Measurements from ENCODE around the gene NCBP1. TPM values are rescaled to one million over a fixed set of nuclear protein-coding genes. Genes with fewer than 3 reads are reported as not detected.
A peak's percentile ranks its signal among the peaks of the same experiment; 100 is the strongest.
"Not testable (repeated sequence)": the region's sequence is repeated elsewhere in the genome, so short reads cannot be mapped to it uniquely, and the experiment has no call there.

Gene NCBP1, protein sequence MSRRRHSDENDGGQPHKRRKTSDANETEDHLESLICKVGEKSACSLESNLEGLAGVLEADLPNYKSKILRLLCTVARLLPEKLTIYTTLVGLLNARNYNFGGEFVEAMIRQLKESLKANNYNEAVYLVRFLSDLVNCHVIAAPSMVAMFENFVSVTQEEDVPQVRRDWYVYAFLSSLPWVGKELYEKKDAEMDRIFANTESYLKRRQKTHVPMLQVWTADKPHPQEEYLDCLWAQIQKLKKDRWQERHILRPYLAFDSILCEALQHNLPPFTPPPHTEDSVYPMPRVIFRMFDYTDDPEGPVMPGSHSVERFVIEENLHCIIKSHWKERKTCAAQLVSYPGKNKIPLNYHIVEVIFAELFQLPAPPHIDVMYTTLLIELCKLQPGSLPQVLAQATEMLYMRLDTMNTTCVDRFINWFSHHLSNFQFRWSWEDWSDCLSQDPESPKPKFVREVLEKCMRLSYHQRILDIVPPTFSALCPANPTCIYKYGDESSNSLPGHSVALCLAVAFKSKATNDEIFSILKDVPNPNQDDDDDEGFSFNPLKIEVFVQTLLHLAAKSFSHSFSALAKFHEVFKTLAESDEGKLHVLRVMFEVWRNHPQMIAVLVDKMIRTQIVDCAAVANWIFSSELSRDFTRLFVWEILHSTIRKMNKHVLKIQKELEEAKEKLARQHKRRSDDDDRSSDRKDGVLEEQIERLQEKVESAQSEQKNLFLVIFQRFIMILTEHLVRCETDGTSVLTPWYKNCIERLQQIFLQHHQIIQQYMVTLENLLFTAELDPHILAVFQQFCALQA
- 10 to 100 TPM; 48.1 to 50.9 (median 48.1) TPM for total RNA-seq

- H3K36me3 Mint-ChIP-seq (ENCODE audit: insufficient read depth): peaks cover 8% of the 10 kb centered on the region
- DNase-seq (peak; percentile 91), ATAC-seq (peak; percentile 88 to 91)
- no peaks in the 10 kb centered on the region for H3K9me3 Mint-ChIP-seq
- H3K4me1 Mint-ChIP-seq (ENCODE audit: low read depth): peaks cover 52% of the 10 kb centered on the region
- H3K27me3 Mint-ChIP-seq (ENCODE audit: low read depth): no peaks in the 10 kb centered on the region
- peak within 1 kb of the TSS; percentile 94 for H3K4me3 Mint-ChIP-seq
Measured at GRCh38 chr9:97632985-97633858, at the start of gene NCBP1, which contains the start of gene TSTD2. NCBP1 (plus strand) TSS chr9:97633821; CDS start chr9:97633882, 61 bp downstream. TSTD2 (minus strand) TSS chr9:97633368; CDS start chr9:97627562, 5,806 bp downstream.

- not testable (repeated sequence) for ATAC-seq; H3K9me3 Mint-ChIP-seq; H3K4me1 Mint-ChIP-seq (ENCODE audit: low read depth); DNase-seq; H3K36me3 Mint-ChIP-seq (ENCODE audit: insufficient read depth); H3K4me3 Mint-ChIP-seq; H3K27me3 Mint-ChIP-seq (ENCODE audit: low read depth)
Measured at GRCh38 chr9:97584778-97585177, 48.8 kb upstream of the NCBP1 start.

- DNase-seq; H3K4me3 Mint-ChIP-seq; H3K9me3 Mint-ChIP-seq; H3K36me3 Mint-ChIP-seq (ENCODE audit: insufficient read depth); H3K27me3 Mint-ChIP-seq (ENCODE audit: low read depth); H3K4me1 Mint-ChIP-seq (ENCODE audit: low read depth); ATAC-seq: not testable (repeated sequence)
Measured at GRCh38 chr9:97586909-97587308, 46.7 kb upstream of the NCBP1 start.

DNA sequence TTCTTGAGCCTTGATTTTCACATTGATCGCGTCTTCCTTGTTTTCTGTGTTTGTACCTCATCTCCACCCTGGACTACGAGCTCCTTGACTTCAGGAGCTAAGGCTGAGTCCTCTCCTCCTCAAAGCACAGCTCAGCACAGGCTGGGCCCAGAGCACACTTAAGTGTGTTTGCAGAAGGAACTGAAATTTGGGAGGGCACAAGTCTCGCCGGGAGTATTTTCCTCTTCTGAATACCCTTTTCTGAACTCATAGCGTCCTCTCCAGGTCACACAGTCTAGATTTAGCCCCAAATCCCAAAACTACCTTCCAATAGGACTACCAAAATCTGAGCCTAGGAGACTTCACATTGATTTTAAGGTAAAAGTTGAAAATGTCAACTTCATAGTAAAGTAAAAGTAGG lies 42.1 kb upstream of the NCBP1 start:
- ATAC-seq (no peak), DNase-seq (no peak)
- no peak overlapping the region for H3K4me3 Mint-ChIP-seq
- peaks cover 7% of the 10 kb centered on the region for H3K27me3 Mint-ChIP-seq (ENCODE audit: low read depth)
- no peaks in the 10 kb centered on the region for H3K4me1 Mint-ChIP-seq (ENCODE audit: low read depth)
- H3K36me3 Mint-ChIP-seq (ENCODE audit: insufficient read depth): peaks cover 2% of the 10 kb centered on the region
- H3K9me3 Mint-ChIP-seq: no peaks in the 10 kb centered on the region

- DNase-seq (no peak), ATAC-seq (no peak)
- H3K36me3 Mint-ChIP-seq (ENCODE audit: insufficient read depth): peaks cover 1% of the 10 kb centered on the region
- no peak overlapping the region for H3K4me3 Mint-ChIP-seq
- H3K27me3 Mint-ChIP-seq (ENCODE audit: low read depth): peaks cover 7% of the 10 kb centered on the region
- no peaks in the 10 kb centered on the region for H3K9me3 Mint-ChIP-seq
- no peaks in the 10 kb centered on the region for H3K4me1 Mint-ChIP-seq (ENCODE audit: low read depth)
Measured at GRCh38 chr9:97592126-97592525, 41.5 kb upstream of the NCBP1 start.

DNA sequence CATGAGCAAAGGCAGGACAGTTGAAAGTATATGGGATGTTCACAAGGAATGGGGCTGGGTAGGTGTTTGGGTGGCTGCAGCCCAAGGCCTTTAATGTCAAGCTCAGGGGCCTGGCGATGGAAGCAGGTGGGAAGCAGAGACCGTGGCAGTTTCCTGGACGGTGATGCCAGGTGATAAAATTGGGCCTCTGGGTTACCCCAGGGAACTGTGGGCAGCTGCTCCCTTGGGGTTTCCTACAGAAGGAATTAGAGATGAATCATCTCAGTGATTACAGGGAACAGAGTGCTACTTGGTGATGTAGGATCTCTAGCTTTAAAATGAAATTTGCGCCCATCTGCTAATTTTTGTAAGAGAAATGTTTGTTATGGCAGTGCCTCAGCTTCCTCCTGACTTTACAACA lies 39.7 kb upstream of the NCBP1 start:
- H3K4me3 Mint-ChIP-seq: no peak overlapping the region
- peaks cover 3% of the 10 kb centered on the region for H3K27me3 Mint-ChIP-seq (ENCODE audit: low read depth)
- DNase-seq (no peak), ATAC-seq (no peak)
- H3K9me3 Mint-ChIP-seq: no peaks in the 10 kb centered on the region
- no peaks in the 10 kb centered on the region for H3K36me3 Mint-ChIP-seq (ENCODE audit: insufficient read depth)
- peaks cover 6% of the 10 kb centered on the region for H3K4me1 Mint-ChIP-seq (ENCODE audit: low read depth)

GRCh38 chr9:97594381-97594921 lies 39.2 kb upstream of the NCBP1 start:
- H3K4me3 Mint-ChIP-seq: no peak overlapping the region
- H3K4me1 Mint-ChIP-seq (ENCODE audit: low read depth): peaks cover 6% of the 10 kb centered on the region
- H3K36me3 Mint-ChIP-seq (ENCODE audit: insufficient read depth): no peaks in the 10 kb centered on the region
- H3K27me3 Mint-ChIP-seq (ENCODE audit: low read depth): peaks cover 3% of the 10 kb centered on the region
- DNase-seq (no peak), ATAC-seq (no peak)
- no peaks in the 10 kb centered on the region for H3K9me3 Mint-ChIP-seq

GRCh38 chr9:97596906-97597305 lies 36.7 kb upstream of the NCBP1 start:
- no peak for DNase-seq
- Mint-ChIP-seq H3K27me3 (ENCODE audit: low read depth) (no peaks in the 10 kb centered on the region), H3K36me3 (ENCODE audit: insufficient read depth) (peaks cover 13% of the 10 kb centered on the region), H3K4me3 (no peak overlapping the region), H3K9me3 (no peaks in the 10 kb centered on the region), H3K4me1 (ENCODE audit: low read depth) (peaks cover 6% of the 10 kb centered on the region)
- ATAC-seq: no peak

DNA sequence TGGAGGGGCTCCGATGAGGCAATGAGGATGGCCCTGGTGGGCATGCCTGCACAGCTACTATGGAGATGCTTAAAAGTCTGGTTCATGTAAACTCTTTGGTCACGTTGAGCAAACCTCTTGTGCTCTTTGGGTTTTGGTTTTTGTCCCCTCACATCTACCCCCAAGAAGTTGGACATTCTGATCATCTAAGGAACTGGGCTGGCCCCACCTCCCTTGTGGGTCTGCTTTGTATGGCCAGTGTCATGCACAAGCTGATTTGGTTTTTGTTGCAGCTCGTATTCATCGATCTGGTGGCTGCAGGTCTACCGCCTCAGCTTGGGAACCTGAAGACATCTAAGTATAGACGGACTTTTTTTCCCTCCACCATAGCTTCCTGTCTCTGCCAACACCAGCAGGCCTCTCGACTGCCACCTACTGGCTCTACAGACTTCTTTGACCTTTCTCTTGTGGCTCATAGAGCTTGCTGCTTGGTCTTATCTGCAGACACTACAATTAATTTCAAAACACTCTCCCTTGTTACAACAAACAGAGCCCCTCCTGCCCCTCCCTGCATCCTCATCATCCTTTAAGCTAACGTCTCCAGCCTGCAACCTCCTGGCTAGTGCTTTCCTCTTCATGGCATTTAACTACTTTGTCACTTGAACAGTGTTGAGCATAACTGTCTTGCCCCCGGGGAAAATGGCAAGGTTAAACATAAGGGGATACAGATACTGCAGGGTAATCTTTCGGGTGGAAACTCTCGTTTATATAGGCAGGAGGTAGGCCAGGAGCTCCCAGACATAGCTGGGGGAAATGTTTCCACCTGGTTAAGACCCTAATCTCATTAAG lies 34.9 kb upstream of the NCBP1 start:
- DNase-seq: peak; percentile 55
- no peak overlapping the region for H3K4me3 Mint-ChIP-seq
- peak; percentile 84 to 90 for ATAC-seq

GRCh38 chr9:97599314-97599846 lies 34.2 kb upstream of the NCBP1 start:
- DNase-seq (no peak), ATAC-seq (no peak)
- Mint-ChIP-seq H3K27me3 (ENCODE audit: low read depth) (no peaks in the 10 kb centered on the region), H3K4me3 (no peak overlapping the region), H3K4me1 (ENCODE audit: low read depth) (peaks cover 6% of the 10 kb centered on the region), H3K36me3 (ENCODE audit: insufficient read depth) (peaks cover 24% of the 10 kb centered on the region), H3K9me3 (no peaks in the 10 kb centered on the region)

More for the DNA sequence above, 34.9 kb upstream of the NCBP1 start:
- Mint-ChIP-seq H3K27me3 (ENCODE audit: low read depth) (no peaks in the 10 kb centered on the region), H3K36me3 (ENCODE audit: insufficient read depth) (peaks cover 24% of the 10 kb centered on the region), H3K4me1 (ENCODE audit: low read depth) (peaks cover 6% of the 10 kb centered on the region), H3K9me3 (no peaks in the 10 kb centered on the region)

DNA sequence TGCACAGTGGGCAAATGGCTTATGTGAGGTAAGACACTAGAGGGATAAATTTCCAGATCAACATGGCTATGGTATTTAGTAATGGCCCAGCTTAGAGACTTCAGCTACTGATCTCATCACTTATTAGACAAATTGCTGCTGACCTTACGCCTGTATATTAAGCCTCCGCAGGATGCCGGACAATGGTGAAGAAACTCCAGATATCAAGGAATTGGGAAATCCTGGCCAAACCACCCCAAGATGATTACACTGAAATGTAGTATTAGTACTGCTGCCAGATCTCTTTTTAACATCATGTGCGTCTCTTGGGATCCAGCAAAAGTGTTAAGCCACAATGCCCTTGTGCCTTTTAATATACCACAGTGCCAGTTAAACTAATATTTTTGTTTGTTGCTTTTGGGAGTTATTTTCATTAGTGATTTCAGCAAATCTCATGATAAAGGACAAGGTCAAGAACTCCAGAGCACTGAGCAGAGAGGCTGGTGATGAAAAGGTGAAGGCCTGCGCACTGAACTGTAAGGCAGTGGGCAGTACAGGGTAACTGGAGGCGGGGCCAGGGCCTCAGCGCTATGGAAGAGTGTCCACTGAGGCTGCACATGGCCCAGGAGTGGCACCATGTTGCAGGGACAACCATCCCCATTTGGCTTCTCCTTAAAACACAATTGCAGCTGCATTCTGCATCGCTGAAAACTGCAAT lies 32.9 kb upstream of the NCBP1 start:
- no peaks in the 10 kb centered on the region for H3K27me3 Mint-ChIP-seq (ENCODE audit: low read depth)
- H3K36me3 Mint-ChIP-seq (ENCODE audit: insufficient read depth): peaks cover 24% of the 10 kb centered on the region
- H3K4me3 Mint-ChIP-seq: no peak overlapping the region

GRCh38 chr9:97601228-97601898 lies 32.3 kb upstream of the NCBP1 start:
- ATAC-seq (no peak), DNase-seq (no peak)
- H3K4me1 Mint-ChIP-seq (ENCODE audit: low read depth): peaks cover 6% of the 10 kb centered on the region
- H3K36me3 Mint-ChIP-seq (ENCODE audit: insufficient read depth): peaks cover 24% of the 10 kb centered on the region
- H3K9me3 Mint-ChIP-seq: no peaks in the 10 kb centered on the region
- no peaks in the 10 kb centered on the region for H3K27me3 Mint-ChIP-seq (ENCODE audit: low read depth)
- no peak overlapping the region for H3K4me3 Mint-ChIP-seq

More for the DNA sequence above, 32.9 kb upstream of the NCBP1 start:
- ATAC-seq (no peak), DNase-seq (no peak)
- Mint-ChIP-seq H3K9me3 (no peaks in the 10 kb centered on the region), H3K4me1 (ENCODE audit: low read depth) (peaks cover 6% of the 10 kb centered on the region)
